ENCODE measurements around the gene YPEL2.

YPEL2 gene

GRCh38 chr17:59427996-59428395 is 96.5 kb downstream of the YPEL2 start:
- DNase-seq = peak in 26 of 58 donors; percentile 3 to 72 (median 23)

GRCh38 chr17:59428916-59429485 is 97.5 kb downstream of the YPEL2 start:
- no peak for DNase-seq

- no peak for DNase-seq
These were observed 100.1 kb downstream of the YPEL2 start for GRCh38 chr17:59431601-59432000.

- DNase-seq = no peak
These were observed 101.2 kb downstream of the YPEL2 start for GRCh38 chr17:59432657-59433056.

- DNase-seq = no peak
These were observed 102.1 kb downstream of the YPEL2 start for GRCh38 chr17:59433586-59433985.

GRCh38 chr17:59434429-59434828 is 103.0 kb downstream of the YPEL2 start:
- DNase-seq = no peak

GRCh38 chr17:59435238-59435637 is 103.8 kb downstream of the YPEL2 start:
- DNase-seq = no peak

DNA sequence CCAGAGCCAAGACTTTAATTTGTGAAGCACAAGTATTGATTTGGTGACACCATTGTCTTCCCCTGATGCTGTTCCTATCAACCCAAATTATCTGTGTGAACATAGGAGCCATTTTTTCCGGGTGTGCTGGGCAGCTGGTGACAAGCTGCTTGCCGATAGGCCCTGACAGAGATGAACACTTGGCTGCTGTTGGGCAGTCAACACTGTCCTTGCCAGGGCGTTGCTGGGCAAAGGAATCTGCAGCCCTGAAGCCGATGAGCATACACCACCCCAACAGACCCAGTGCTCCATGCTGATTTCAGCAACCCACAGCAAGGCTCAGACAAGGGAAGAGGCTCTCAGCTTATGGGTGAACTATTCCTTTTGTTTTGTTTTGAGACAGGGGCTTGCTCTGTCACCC is 105.4 kb downstream of the YPEL2 start:
- peak in 13 of 58 donors; percentile 3 to 50 (median 13) for DNase-seq

DNA sequence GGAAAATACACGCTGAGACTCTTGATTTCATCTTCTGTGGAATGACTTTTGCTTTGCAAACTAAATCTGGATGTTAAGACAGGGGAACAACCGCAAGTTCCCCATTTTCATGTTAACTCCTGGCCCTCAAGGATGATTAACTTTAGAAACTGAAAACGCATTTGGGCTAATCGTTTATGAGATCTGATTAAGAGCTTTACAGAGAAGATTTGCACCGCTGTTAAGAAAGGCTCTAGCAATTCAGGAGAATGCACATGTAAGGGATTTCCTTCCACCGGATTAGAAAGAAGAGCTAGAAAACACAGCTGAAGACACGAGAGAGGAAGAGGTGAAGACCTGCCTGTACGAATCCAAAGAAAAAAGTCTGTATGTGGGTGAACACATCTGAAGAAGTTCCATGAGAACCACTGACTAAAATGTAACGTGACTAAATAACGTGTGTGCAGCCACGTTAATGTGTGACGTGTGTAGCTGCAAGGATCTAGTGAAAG is 106.4 kb downstream of the YPEL2 start:
- no peak for DNase-seq

- no peak for DNase-seq
These were observed 107.8 kb downstream of the YPEL2 start for GRCh38 chr17:59439262-59439661.

GRCh38 chr17:59439741-59440211 is 108.3 kb downstream of the YPEL2 start:
- DNase-seq = no peak

DNA sequence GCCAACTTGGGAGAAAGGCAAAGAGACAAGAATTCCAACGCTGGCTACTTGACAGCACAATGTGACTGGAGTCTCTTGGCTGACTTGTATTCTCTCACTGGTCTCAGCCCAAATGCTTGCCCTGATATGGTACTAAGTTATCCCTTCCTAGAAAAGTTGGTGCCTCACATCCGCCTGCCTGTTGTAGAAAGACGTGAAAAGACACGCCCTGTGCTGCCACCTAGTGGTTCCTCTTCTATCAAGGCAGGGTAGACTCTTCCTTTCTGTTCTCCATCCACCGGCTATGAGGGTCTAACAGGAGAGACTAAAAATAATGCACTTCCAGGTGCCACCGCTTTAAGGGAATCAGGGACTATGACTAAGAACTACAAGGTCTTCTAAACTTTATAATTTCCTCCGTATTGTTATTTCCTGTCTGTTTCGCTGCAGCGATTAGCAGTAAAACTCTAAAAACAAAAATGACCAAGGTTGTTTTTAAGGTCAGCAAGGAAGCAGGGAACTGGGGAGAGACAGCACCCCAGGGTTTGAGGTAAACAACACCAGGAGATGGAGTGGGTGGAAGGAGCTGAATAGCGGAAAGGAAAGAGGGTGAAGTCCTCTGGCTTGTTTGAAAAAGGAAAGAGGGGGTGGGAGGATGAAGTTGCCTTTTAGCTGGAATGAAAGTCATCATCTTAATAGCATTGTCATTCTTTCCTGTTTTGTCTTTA is 109.5 kb downstream of the YPEL2 start:
- DNase-seq = peak in 54 of 58 donors; percentile 4 to 92 (median 74)

DNA sequence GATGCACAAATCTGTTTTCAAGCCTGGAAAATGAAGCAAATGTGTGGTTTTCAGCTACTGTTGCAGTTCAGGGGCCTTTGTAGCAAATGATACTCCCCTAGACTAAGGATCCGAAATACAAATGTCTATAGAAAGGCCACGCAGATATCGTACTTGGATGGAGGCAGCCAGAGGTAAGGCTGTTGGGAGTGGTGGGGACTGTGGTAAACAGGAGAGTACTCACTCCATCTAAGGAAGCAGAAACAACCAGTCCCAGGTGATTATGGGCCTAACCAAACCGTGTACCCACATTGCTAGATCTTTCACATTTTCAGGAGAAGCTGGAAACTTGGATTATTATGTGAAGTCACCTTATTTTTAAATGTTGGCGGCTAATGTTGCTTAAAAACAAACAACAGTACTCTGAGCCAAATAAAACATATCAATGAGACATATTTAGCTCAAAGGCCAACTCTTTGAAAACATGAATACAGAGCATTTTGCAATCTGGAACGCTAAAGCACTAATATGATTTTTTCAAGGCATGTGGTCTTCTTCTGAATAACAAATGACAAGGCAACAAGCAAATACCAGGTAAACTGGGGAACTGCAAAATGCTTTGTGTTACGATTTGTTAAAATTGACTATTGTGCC is 110.1 kb downstream of the YPEL2 start:
- DNase-seq = no peak

DNA sequence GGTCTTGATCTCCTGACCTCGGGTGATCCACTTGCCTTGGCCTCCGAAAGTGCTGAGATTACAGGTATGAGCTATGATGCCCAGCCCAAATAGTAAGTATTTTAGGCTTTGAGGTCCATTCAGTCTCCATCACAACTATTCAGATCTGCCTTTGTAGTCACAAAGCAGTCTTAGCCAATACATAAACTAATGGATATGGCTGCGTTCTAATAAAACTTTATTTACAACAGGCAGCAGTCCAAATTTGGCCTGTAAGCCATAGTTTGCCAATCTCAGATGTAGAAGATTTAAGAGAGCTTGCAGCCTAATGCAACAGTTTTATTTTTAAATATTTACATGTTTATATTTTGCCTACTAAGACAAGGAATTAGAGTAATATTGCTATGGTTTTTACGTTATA is 111.7 kb downstream of the YPEL2 start:
- no peak for DNase-seq

Measured in anterior cingulate cortex (tissue), 58 donors.